ENCODE results near the gene GNB4.

GNB4 gene

DNA sequence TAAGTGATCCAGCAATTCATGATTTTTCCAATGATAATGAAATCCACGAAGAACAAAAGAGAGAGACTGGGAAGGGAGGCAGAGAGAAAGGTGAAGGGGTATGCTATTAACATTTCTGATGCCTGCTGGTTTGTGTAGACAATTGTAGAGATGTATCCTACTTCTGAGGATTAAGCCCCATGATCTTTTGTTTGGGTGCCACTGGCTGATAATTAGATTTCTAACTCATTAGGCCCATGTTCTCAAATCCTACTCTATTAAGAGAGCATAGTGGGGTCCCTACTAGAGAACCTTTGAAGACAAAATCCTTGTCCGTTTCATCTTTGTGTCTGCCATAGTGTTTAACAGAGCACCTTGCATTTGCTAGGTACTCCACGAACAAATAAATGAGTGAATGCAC lies 2.7 kb upstream of the GNB4 start:
- Mint-ChIP-seq H3K4me3 (no peak overlapping the region), H3K27me3 (no peaks in the 10 kb centered on the region), H3K27ac (no peak overlapping the region), H3K9me3 (no peaks in the 10 kb centered on the region), H3K36me3 (ENCODE audit: low read depth) (peaks cover 8% of the 10 kb centered on the region), H3K4me1 (ENCODE audit: low read depth) (peaks cover 36% of the 10 kb centered on the region)
- intact Hi-C loops (cut with micrococcal nuclease), result no loop called here

DNA sequence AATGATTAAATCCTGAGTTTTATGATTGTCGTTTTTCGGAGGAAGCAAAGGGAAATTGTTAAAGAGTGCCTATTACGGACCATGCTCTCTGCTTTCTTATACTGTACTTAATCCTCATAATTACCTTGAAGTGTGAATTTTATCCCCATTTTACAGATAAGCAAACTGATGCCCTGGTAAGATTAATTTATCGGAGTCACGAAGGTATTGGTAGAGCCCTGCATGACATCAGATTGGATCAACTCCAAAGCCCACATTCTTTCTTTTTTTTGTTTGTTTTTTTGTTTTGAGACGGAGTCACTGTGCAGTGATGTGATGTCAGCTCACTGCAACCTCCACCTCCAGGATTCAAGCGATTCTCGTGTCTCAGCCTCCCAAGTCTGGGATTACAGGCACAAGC lies 1.6 kb upstream of the GNB4 start:
- peaks cover 14% of the 10 kb centered on the region for H3K36me3 Mint-ChIP-seq (ENCODE audit: low read depth)
- intact Hi-C loops (cut with micrococcal nuclease), result no loop called here
- H3K9me3 Mint-ChIP-seq, result no peaks in the 10 kb centered on the region
- H3K4me1 Mint-ChIP-seq (ENCODE audit: low read depth), result peaks cover 43% of the 10 kb centered on the region
- no peak overlapping the region for H3K4me3 Mint-ChIP-seq
- H3K27me3 Mint-ChIP-seq, result no peaks in the 10 kb centered on the region
- H3K27ac Mint-ChIP-seq, result peak overlapping the region; percentile 89

DNA sequence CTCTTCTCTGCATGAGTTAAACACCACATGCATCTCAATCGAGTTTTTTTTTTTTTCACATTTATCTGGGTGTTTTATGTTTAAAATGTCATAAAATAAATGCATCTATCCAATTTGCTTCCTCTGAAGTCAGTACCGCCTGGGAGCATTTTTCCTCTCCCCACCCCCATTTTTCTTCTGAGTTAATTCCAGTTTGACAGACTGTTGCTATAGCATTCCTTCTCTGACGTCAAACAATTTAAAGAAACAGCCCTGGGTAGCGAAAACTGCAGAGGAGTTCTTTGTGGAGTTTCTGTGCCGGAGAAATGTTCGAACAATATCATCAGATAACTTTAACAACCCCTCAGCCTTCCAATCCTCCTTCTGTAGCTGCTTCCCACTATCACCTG lies 900 bp upstream of the GNB4 start:
- peaks cover 21% of the 10 kb centered on the region for H3K36me3 Mint-ChIP-seq (ENCODE audit: low read depth)
- peak overlapping the region; percentile 89 for H3K27ac Mint-ChIP-seq
- intact Hi-C loops (cut with micrococcal nuclease), result no loop called here
- H3K4me3 Mint-ChIP-seq, result peak overlapping the region; percentile 70
- H3K27me3 Mint-ChIP-seq, result no peaks in the 10 kb centered on the region
- H3K9me3 Mint-ChIP-seq, result no peaks in the 10 kb centered on the region
- peaks cover 50% of the 10 kb centered on the region for H3K4me1 Mint-ChIP-seq (ENCODE audit: low read depth)

DNA sequence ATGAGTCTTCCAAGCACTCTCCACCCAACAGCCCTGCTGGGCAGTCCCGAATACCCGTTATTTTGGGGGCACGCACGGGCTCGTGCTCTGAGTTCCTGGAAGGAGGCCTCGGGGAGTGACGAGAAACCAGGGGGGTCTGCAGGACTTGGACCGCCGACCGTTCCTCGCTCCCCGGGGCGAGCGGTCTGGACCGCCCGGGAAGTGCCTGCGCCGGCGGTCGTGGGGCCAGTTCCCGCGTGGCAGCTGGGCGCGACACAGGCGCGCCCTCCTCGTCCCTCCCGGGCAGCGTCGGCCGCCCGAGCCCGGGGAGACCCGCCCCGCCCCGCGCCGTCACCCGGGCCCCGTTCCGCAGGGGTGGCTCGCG lies 387 bp downstream of the GNB4 start:
- no peaks in the 10 kb centered on the region for H3K27me3 Mint-ChIP-seq

DNA sequence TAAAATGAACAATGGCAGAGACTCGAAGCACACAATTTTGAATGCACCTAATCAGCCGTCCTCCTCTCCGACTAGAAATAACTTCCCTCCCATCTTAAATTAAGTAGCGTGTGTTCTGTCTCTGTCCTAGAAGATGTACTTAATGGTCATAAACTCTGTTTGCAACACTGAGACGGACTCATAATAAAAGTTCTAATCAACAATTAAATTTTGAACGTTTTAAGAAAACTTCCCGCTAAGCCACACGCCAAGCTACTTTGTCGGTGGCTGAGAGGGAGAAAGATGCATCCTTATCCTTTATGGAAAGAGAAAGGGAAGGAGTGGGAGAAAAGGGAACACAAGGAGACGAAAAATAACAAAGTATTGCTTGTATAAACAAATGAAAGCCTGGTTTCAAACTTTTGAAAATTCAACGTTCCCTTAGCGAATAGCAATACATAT lies 989 bp downstream of the GNB4 start:
- Mint-ChIP-seq H3K36me3 (ENCODE audit: low read depth) (peaks cover 36% of the 10 kb centered on the region), H3K4me1 (ENCODE audit: low read depth) (peaks cover 54% of the 10 kb centered on the region), H3K9me3 (no peaks in the 10 kb centered on the region), H3K27ac (peak overlapping the region; percentile 89), H3K4me3 (peak overlapping the region; percentile 83), H3K27me3 (no peaks in the 10 kb centered on the region)
- intact Hi-C loops (cut with micrococcal nuclease), result no loop called here

More for the DNA sequence above, 387 bp downstream of the GNB4 start:
- Mint-ChIP-seq H3K9me3 (no peaks in the 10 kb centered on the region), H3K4me1 (ENCODE audit: low read depth) (peaks cover 53% of the 10 kb centered on the region), H3K4me3 (peak overlapping the region; percentile 83), H3K27ac (peak overlapping the region; percentile 89), H3K36me3 (ENCODE audit: low read depth) (peaks cover 34% of the 10 kb centered on the region)
- intact Hi-C loops (cut with micrococcal nuclease), result loop anchor here (1.0 kb wide), 2 partner anchors 22 to 104 kb away; partner anchors contain the start of gene MFN1

DNA sequence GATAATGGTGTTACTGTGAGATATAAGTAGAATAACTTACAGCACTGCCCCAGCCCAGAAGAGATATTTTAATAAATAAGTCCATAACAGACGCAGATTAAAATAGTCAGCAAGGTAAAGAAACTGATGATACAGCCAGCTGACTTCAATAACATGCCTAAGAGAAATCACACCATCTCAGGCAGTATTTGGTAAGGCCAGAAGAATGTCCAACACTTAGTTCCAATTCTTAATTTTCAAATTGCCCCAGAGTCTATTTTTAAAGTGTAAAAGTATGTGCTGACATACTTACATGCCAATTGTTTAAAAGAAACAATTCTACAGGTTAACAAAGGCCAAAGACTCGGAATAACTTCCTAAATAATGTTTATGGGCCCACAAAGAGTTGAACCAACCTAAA lies 1.6 kb downstream of the GNB4 start:
- H3K4me1 Mint-ChIP-seq (ENCODE audit: low read depth), result peaks cover 57% of the 10 kb centered on the region
- intact Hi-C loops (cut with micrococcal nuclease), result no loop called here
- H3K27ac Mint-ChIP-seq, result peak overlapping the region; percentile 89
- H3K9me3 Mint-ChIP-seq, result no peaks in the 10 kb centered on the region
- H3K4me3 Mint-ChIP-seq, result peak overlapping the region; percentile 83
- H3K36me3 Mint-ChIP-seq (ENCODE audit: low read depth), result peaks cover 36% of the 10 kb centered on the region
- no peaks in the 10 kb centered on the region for H3K27me3 Mint-ChIP-seq

DNA sequence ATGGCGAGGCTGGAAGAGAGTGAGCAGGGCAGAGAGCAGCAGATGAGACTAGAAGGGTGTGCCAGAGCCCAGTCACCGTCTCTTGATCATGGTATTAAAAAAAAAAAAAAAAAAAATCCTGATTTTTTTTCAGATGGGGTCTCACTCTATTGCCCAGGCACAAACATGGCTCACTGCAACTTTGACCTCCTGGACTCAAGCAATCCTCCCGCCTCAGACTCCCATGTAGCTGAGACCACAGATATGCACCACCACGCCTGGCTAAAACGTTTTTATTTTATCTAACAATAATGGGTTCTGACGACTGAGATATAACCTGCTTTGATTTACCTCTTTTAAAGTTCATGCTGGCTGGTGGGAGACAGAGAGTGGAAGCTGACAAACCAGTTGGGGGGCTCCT lies 4.0 kb downstream of the GNB4 start:
- Mint-ChIP-seq H3K4me3 (no peak overlapping the region), H3K36me3 (ENCODE audit: low read depth) (peaks cover 36% of the 10 kb centered on the region), H3K27ac (peak overlapping the region; percentile 10), H3K9me3 (no peaks in the 10 kb centered on the region), H3K27me3 (no peaks in the 10 kb centered on the region), H3K4me1 (ENCODE audit: low read depth) (peaks cover 54% of the 10 kb centered on the region)
- intact Hi-C loops (cut with micrococcal nuclease), result no loop called here

DNA sequence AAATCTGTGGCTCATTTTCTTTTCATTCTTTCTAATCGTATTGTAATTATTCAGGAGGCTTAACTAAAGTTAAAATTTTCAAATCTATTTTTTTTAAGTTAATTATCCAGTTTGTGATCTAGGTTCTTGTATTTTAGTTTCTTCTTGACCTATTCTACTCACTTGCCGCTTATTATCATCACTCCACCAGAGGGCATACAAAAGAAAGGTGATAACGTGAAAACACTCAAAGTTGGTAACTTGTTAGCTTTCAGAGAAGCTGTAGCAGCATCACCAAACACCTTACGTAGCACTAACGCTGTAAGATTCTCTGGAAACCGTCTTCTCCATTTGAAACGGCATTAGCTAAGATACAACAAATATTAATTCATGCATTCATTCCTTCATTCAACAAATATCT lies 4.8 kb downstream of the GNB4 start:
- Mint-ChIP-seq H3K4me3 (no peak overlapping the region), H3K27ac (peak overlapping the region; percentile 10), H3K36me3 (ENCODE audit: low read depth) (peaks cover 36% of the 10 kb centered on the region), H3K27me3 (no peaks in the 10 kb centered on the region), H3K4me1 (ENCODE audit: low read depth) (peaks cover 48% of the 10 kb centered on the region), H3K9me3 (no peaks in the 10 kb centered on the region)
- intact Hi-C loops (cut with micrococcal nuclease), result loop anchor here (1.0 kb wide), 1 partner anchor 112 kb away; no protein-coding TSS in a partner anchor

DNA sequence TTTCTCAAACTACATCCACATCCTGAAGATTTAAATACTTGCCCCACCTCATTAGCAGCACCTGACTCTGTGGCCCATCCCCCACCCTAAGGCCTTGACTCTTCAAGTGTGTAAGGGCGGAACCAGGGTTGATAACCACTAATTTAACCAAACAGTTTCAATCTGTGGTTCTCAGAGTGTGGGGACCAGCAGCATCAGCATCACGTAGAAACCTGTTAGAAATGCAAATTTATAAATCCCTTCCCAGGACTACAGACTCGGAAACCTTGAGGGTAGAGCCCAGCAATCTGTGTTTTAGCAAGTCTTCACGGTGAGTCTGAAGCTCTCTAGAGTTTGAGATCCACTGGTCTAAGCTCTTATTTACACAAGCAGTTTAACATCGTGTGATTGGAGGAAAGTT lies 12.4 kb downstream of the GNB4 start:
- peaks cover 6% of the 10 kb centered on the region for H3K36me3 Mint-ChIP-seq (ENCODE audit: low read depth)
- no peak overlapping the region for H3K4me3 Mint-ChIP-seq
- H3K27me3 Mint-ChIP-seq, result no peaks in the 10 kb centered on the region
- H3K9me3 Mint-ChIP-seq, result no peaks in the 10 kb centered on the region
- intact Hi-C loops (cut with micrococcal nuclease), result no loop called here
- peaks cover 52% of the 10 kb centered on the region for H3K4me1 Mint-ChIP-seq (ENCODE audit: low read depth)
- peak overlapping the region; percentile 69 for H3K27ac Mint-ChIP-seq

DNA sequence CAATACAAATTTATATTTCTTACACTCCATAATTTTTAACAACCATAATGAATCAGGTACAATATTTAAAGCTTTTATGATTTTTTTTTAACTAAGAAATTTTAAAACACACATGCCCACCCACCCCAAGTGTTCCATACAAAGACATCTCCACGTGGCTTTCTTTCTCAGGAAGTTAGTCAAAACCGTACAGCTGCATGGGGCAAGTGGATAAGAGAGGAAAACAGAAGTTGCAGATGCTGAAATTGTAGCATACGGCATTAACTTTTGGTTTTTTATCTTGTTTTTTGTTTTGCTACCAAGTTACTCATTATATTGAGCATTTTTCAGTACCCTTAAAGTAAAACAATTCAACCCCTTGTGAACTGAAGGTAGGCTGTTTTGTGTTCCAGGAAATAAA lies 14.8 kb downstream of the GNB4 start:
- Mint-ChIP-seq H3K27ac (peak overlapping the region; percentile 69), H3K9me3 (no peaks in the 10 kb centered on the region), H3K36me3 (ENCODE audit: low read depth) (peaks cover 6% of the 10 kb centered on the region), H3K27me3 (no peaks in the 10 kb centered on the region), H3K4me3 (peak overlapping the region; percentile 23), H3K4me1 (ENCODE audit: low read depth) (peaks cover 72% of the 10 kb centered on the region)
- intact Hi-C loops (cut with micrococcal nuclease), result no loop called here

DNA sequence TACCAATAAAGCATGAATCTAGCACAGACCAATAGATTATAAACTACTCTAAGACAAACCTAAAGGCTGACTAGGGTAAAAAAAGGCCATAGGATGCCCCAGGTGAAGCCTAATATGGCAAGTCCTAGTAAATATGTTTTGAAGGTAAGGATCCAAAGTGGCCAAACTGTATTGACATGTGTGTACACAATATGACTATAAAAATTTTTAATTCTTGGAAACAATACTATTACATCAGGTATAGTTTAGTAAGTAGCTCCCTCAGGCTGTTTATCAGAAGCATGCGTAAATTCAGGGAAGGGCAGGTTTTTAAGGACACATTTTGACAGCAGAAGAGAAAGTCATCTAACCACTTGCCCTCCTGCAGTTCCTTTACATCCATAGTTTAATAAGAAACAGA lies 18.8 kb downstream of the GNB4 start:
- intact Hi-C loops (cut with micrococcal nuclease), result loop anchor here (5.0 kb wide), 2 partner anchors 130 to 420 kb away; partner anchors contain the start of gene ACTL6A
- no peaks in the 10 kb centered on the region for H3K9me3 Mint-ChIP-seq
- peaks cover 74% of the 10 kb centered on the region for H3K4me1 Mint-ChIP-seq (ENCODE audit: low read depth)
- H3K36me3 Mint-ChIP-seq (ENCODE audit: low read depth), result peaks cover 17% of the 10 kb centered on the region
- H3K27ac Mint-ChIP-seq, result peak overlapping the region; percentile 84
- no peaks in the 10 kb centered on the region for H3K27me3 Mint-ChIP-seq
- H3K4me3 Mint-ChIP-seq, result peak overlapping the region; percentile 52

DNA sequence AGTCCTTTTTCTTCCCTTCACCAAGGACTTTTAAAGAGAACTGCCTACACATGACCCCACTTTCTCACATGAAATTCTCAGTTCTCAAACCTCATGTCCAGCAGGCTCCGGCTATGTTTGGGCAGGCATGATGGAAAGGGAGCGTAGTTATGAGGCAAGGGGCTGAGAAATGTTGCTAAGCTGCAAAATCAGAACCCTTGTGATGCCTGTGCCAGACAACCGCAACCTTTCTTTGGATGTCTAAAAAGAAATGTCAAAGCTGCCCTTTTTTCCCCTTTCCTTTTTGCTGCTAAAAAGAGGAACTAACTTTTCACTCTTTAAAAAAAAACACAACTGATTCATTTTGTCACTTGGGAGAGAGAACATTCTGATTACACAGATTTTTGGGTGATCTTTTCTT lies 19.2 kb downstream of the GNB4 start:
- no peaks in the 10 kb centered on the region for H3K27me3 Mint-ChIP-seq
- H3K4me1 Mint-ChIP-seq (ENCODE audit: low read depth), result peaks cover 72% of the 10 kb centered on the region
- H3K36me3 Mint-ChIP-seq (ENCODE audit: low read depth), result peaks cover 20% of the 10 kb centered on the region
- intact Hi-C loops (cut with micrococcal nuclease), result loop anchor here (5.0 kb wide), 2 partner anchors 130 to 420 kb away; partner anchors contain the start of gene ACTL6A
- H3K27ac Mint-ChIP-seq, result peak overlapping the region; percentile 84
- H3K4me3 Mint-ChIP-seq, result peak overlapping the region; percentile 52
- no peaks in the 10 kb centered on the region for H3K9me3 Mint-ChIP-seq

DNA sequence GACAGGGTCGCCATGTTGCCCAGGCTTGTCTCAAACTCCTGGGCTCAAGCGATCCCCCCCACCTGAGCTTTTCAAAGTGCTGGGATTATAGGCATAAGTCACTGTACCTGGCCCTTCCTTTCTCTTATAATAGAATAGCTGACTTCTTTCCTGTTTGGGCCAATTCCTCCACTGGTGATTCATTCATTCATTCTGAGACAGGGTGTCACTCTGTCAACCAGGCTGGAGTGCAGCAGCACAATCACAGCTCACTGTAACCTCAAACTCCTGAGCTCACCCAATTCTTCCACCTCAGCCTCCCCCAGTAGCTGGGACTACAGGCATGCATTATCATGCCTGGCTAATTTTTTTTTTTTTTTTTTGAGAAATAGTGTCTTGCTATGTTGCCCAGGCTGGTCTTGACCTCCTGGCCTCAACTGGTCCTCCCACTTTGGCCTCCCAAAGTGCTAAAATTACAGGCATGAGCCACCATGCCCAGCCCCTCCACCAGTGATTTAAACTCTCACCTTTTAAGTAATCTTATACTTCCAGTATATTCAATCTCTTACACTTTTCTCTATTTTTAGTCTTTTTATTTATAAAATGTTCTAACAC lies 20.9 kb downstream of the GNB4 start:
- peaks cover 71% of the 10 kb centered on the region for H3K4me1 Mint-ChIP-seq (ENCODE audit: low read depth)
- intact Hi-C loops (cut with micrococcal nuclease), result loop anchor here (5.0 kb wide), 2 partner anchors 132 to 422 kb away; partner anchors contain the start of gene ACTL6A
- H3K4me3 Mint-ChIP-seq, result no peak overlapping the region
- H3K36me3 Mint-ChIP-seq (ENCODE audit: low read depth), result peaks cover 29% of the 10 kb centered on the region
- H3K27me3 Mint-ChIP-seq, result no peaks in the 10 kb centered on the region
- no peaks in the 10 kb centered on the region for H3K9me3 Mint-ChIP-seq
- H3K27ac Mint-ChIP-seq, result peak overlapping the region; percentile 43

DNA sequence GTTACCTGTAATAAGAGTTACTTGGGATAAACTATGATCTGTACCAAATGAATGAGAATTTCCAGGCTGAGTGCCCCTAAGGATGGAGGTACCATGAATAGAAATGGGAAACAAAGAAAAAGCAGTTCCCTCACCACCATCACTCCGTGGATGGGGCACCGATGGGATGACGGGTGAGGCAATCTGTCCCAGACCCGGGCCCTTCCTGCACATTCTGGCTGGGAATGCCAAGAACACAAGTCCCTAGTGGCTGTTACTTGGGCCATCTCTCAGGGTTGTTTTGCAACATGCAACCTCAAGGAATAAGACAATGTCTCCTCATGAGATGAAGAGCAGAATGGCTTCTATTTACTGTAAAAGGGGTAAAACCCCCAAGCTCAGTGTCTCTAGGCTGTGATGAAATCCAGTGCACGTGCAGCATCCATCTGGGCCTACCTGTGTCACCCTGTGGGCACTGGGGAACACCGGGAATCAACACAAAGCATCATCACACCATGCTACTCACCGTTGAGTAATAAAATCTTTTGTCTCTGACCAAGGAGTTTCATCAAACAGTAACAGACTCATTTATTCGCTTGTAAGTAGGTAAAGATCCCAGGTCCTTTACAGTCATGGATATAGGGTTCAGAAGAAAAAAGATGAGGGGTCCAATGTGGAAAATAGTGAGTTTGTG lies 22.3 kb downstream of the GNB4 start:
- no peaks in the 10 kb centered on the region for H3K27me3 Mint-ChIP-seq
- H3K4me3 Mint-ChIP-seq, result no peak overlapping the region
- peaks cover 37% of the 10 kb centered on the region for H3K36me3 Mint-ChIP-seq (ENCODE audit: low read depth)
- no peaks in the 10 kb centered on the region for H3K9me3 Mint-ChIP-seq
- peaks cover 59% of the 10 kb centered on the region for H3K4me1 Mint-ChIP-seq (ENCODE audit: low read depth)
- intact Hi-C loops (cut with micrococcal nuclease), result no loop called here
- H3K27ac Mint-ChIP-seq, result no peak overlapping the region

Measured in dendritic cell treated with granulocyte-macrophage colony-stimulating factor and Interleukin-4, amounts not matched to agents 40 ng/mL and 50 ng/mL, for 4 days (primary cell).